VCaP (cell line): ENCODE measurements around the gene PIK3C2G.

Experiments used
- H3K27ac ChIP-seq: fragments of 450-650 bp; 2 replicates; pipeline ENCODE4 v1.5.1; 2017
- CTCF ChIP-seq: fragments of 450-650 bp; conservative IDR thresholded peaks from 2 replicates; pipeline ENCODE4 v1.5.1; 2017; ENCODE audit warnings: mild to moderate bottlenecking, moderate library complexity

The PIK3C2G gene

GRCh38 chr12:18646286-18646890 is 385.1 kb downstream of the PIK3C2G start:
- TF ChIP-seq CTCF: no peak

DNA sequence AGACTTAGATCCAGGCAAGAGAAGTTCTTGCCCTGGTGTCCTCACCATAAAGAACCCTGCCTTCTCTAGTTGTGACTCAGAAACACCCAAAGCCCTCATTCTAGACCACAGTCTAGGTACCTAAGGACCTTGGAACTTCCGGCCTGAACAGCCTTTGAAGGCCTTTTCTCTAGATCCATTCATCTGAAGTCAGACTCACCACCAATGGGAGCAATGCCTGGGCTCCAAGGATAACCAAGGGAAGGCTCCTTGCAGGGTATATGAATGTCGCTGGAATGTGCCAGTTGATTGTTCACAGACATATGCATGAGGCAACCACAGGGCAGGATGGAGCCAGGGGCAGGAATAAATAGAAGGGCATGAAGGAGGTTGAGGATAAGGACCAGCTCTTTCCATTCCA is 390.2 kb downstream of the PIK3C2G start:
- H3K27ac ChIP-seq: no peak overlapping the region
- TF ChIP-seq CTCF: no peak

More at GRCh38 chr12:18646286-18646890, 385.1 kb downstream of the PIK3C2G start:
- H3K27ac ChIP-seq: no peak overlapping the region

DNA sequence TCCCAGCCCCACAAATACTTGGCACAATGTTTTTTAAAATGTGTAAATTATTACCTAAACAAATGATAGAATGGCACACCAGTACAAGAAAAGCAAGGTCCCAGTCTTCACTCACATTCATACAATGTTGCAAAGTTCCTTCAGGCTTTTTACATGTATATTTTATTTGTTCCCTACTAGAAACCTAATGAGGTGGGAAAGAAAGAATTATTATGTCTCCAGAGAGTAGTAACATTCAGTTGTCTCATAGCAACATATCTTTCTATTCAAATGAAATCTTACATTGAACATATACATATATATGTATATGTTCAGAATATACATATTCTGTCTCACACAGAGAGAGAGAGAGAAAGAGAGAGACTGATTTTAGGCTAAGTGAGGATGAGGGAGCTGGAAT is 391.3 kb downstream of the PIK3C2G start:
- TF ChIP-seq CTCF: no peak
- H3K27ac ChIP-seq: no peak overlapping the region

- no peak for TF ChIP-seq CTCF
Observed at GRCh38 chr12:18653465-18653864, 392.1 kb downstream of the PIK3C2G start.

DNA sequence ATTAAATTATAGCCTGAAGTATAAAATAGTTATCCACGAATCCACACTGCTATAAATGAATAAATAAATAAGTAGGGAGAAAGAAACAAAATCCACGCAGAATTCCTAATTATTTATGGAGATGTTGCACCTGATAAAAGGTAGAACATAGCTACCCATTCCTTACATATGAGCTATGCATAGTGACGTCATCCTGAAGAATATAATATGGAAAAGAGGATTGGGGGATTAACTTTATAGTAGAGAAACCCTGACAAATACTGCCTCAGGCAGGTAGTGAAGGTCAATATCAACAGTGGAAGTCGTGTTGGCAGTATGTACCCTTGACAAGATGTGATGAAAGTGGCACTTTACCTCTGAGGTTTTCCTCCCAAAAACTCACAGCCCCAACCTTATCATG is 394.0 kb downstream of the PIK3C2G start:
- H3K27ac ChIP-seq: no peak overlapping the region
- no peak for TF ChIP-seq CTCF

More at GRCh38 chr12:18653465-18653864, 392.1 kb downstream of the PIK3C2G start:
- H3K27ac ChIP-seq: no peak overlapping the region

DNA sequence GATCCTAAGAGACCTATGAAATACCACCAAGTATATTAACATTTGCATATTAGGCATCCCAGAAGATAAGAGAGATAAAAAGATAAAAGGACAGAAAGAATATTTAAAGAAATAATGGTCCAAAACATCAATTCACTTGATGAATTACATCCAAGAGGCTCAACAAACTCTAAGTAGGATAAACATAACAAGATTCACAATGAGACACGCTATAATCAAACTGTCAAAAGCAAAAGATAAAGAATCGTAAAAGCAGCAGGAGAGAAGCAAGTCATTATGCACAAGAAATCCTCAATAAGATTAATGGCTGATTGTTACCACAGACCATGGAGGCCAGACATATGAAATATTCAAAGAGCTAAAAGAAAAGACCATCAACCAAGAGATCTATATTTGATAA is 396.9 kb downstream of the PIK3C2G start:
- H3K27ac ChIP-seq: no peak overlapping the region

GRCh38 chr12:18658829-18659228 is 397.5 kb downstream of the PIK3C2G start:
- H3K27ac ChIP-seq: no peak overlapping the region
- no peak for TF ChIP-seq CTCF

More for the DNA sequence above, 396.9 kb downstream of the PIK3C2G start:
- no peak for TF ChIP-seq CTCF
